Naive thymus-derived CD8-positive, alpha-beta T cell (primary cell): ENCODE results near the gene PSG4. TPM values are rescaled to one million over a fixed set of nuclear protein-coding genes. Genes with fewer than 3 reads are reported as not detected.

Source experiments
- ATAC-seq, 2 donors: fragments of 150-1000 bp; cut with Tn5 transposase in 1 of 2; sonication (Bioruptor Pico), chemical (Tn5 transposase) in 1 of 2; 1 replicate in 1 of 2; 2 replicates in 1 of 2; pipeline ENCODE4 v1.10.0; 2021; ENCODE audit warnings: mild to moderate bottlenecking in 2 of 2, moderate library complexity in 2 of 2
- POLR2A ChIA-PET: fragments of 350-600 bp; sonication (Branson Sonifier 250); formaldehyde crosslinking; loops from one replicate; lab custom pipeline; 2021; ENCODE audit warnings: antibody characterized with exemption; lab: Charles Lee
- DNase-seq, 10 donors: peaks; one replicate each; pipeline versions ENCODE4 v3.0.0 to v3.0.0-alpha.2; 2020 to 2022
- H3K27ac Mint-ChIP-seq, 10 donors: one replicate each; pipeline ENCODE4 v1.8.0; 2020 to 2022; ENCODE audit warnings: mild to moderate bottlenecking in 10 of 10, mixed read lengths in 10 of 10, moderate library complexity in 4 of 10, inconsistent platforms in 1 of 10
- H3K27me3 Mint-ChIP-seq, 5 donors: one replicate each; pipeline ENCODE4 v1.8.0; 2021 to 2022; ENCODE audit warnings: mixed read lengths in 5 of 5
- H3K36me3 Mint-ChIP-seq, 3 donors: one replicate each; pipeline ENCODE4 v1.8.0; 2020 to 2022; ENCODE audit warnings: mixed read lengths in 3 of 3, mild to moderate bottlenecking in 2 of 3, inconsistent platforms in 1 of 3
- H3K4me1 Mint-ChIP-seq, 4 donors: one replicate each; pipeline ENCODE4 v1.8.0; 2021 to 2022; ENCODE audit warnings: mixed read lengths in 4 of 4
- H3K4me3 Mint-ChIP-seq, 10 donors: one replicate each; pipeline ENCODE4 v1.8.0; 2020 to 2022; ENCODE audit warnings: mild to moderate bottlenecking in 10 of 10, mixed read lengths in 10 of 10, moderate library complexity in 6 of 10, inconsistent platforms in 1 of 10
- H3K9me3 Mint-ChIP-seq, 9 donors: one replicate each; pipeline ENCODE4 v1.8.0; 2020 to 2022; ENCODE audit warnings: mixed read lengths in 9 of 9, mild to moderate bottlenecking in 3 of 9, inconsistent platforms in 1 of 9, moderate library complexity in 1 of 9
- polyA plus RNA-seq, 3 donors: library from polyadenylated mRNA; unstranded; fragments of 300-500 nt; fragmentation: Illumina TruSeq; gene quantifications; one replicate each; pipeline ENCODE4 v1.2.3, GENCODE V29; 2021
- total RNA-seq, 8 experiments: library from RNA in 2 of 8; stranded (reverse) in 2 of 8; gene quantifications; one replicate each; pipeline ENCODE4 v1.2.3 and lab custom pipeline; 2021 to 2026

PSG4 gene
- total and polyA plus RNA-seq, 5 experiments from 2014 or later: not detected

GRCh38 chr19:43148233-43148632 is 57.2 kb downstream of the PSG4 start:
- Mint-ChIP-seq H3K27ac (peak overlapping the region in 1 of 10 donors; percentile 69), H3K27me3 (peaks cover 11 to 58% (median 27%) of the 10 kb centered on the region in 5 donors), H3K4me3 (no peak overlapping the region), H3K9me3 (peaks cover 0 to 9% (median 2%) of the 10 kb centered on the region in 9 donors), H3K4me1 (no peaks in the 10 kb centered on the region), H3K36me3 (peaks cover 0 to 5% (median 0%) of the 10 kb centered on the region in 3 donors)
- DNase-seq (no peak), ATAC-seq (no peak)
- POLR2A ChIA-PET: no interaction called here

Other genes starting within 250 kb of the PSG4 start
- not detected for gene PSG11, start 179.2 kb downstream of the PSG4 start, total RNA-seq
- not detected for gene PSG11, start 179.2 kb downstream of the PSG4 start, polyA plus RNA-seq
- gene PSG2, start 122.9 kb downstream of the PSG4 start, total RNA-seq: not detected
- not detected for gene PSG2, start 122.9 kb downstream of the PSG4 start, polyA plus RNA-seq
- not detected for gene PSG5, start 19.1 kb downstream of the PSG4 start, total RNA-seq
- gene PSG5, start 19.1 kb downstream of the PSG4 start, polyA plus RNA-seq: not detected
- not detected for gene PSG9, start 63.9 kb upstream of the PSG4 start, total RNA-seq
- gene PSG9, start 63.9 kb upstream of the PSG4 start, polyA plus RNA-seq: not detected
- gene CD177, start 148.0 kb upstream of the PSG4 start, total RNA-seq: not detected
- not detected for gene CD177, start 148.0 kb upstream of the PSG4 start, polyA plus RNA-seq
- not detected for gene TEX101, start 209.3 kb upstream of the PSG4 start, total RNA-seq
- gene TEX101, start 209.3 kb upstream of the PSG4 start, polyA plus RNA-seq: not detected